OCI-LY7 (cell line): ENCODE results near the gene NRIP1. TPM values are rescaled to one million over a fixed set of nuclear protein-coding genes. Genes with fewer than 3 reads are reported as not detected.

ENCODE experiments used
- BruUV-seq: library from RNA; stranded (reverse); fragments of 400-500 nt; replicated peaks from 2 replicates; lab custom pipeline; 2021; lab: Mats Ljungman, UMichigan
- CTCF ChIA-PET: fragments of 300-600 bp; sonication (Branson Sonifier 250); formaldehyde crosslinking; loops from one replicate; lab custom pipeline; 2022; ENCODE audit warnings: antibody characterized with exemption; ENCODE audit not compliant: unreplicated experiment; lab: Charles Lee
- POLR2A ChIA-PET: fragments of 300-600 bp; sonication (Branson Sonifier 250); formaldehyde crosslinking; loops from one replicate; lab custom pipeline; 2022; ENCODE audit warnings: antibody characterized with exemption; lab: Charles Lee
- DNase-seq: peaks from one replicate; pipeline ENCODE4 v3.0.0-alpha.2; 2015; ENCODE audit warnings: low spot score
- H2AFZ ChIP-seq: fragments of 200-600 bp; sonication (generic), shearing (Covaris generic); 2 replicates; pipeline ENCODE4 v1.6.1; 2014; ENCODE audit warnings: mild to moderate bottlenecking, antibody characterized with exemption, low read length, moderate library complexity
- H3K27ac ChIP-seq: fragments of 200-600 bp; sonication (generic); 2 replicates; pipeline ENCODE4 v1.5.1; 2014; ENCODE audit warnings: mixed run types, low read depth, mild to moderate bottlenecking, moderate library complexity, low read length, inconsistent platforms; ENCODE audit not compliant: poor library complexity, severe bottlenecking
- H3K36me3 ChIP-seq: fragments of 200-600 bp; sonication (generic); 2 replicates; pipeline ENCODE4 v1.6.1; 2014; ENCODE audit warnings: mild to moderate bottlenecking, antibody characterized with exemption, low read length, moderate library complexity, mixed read lengths; ENCODE audit not compliant: insufficient read depth
- H3K4me1 ChIP-seq: fragments of 200-600 bp; sonication (generic); 2 replicates; pipeline ENCODE4 v1.5.1; 2014; ENCODE audit warnings: mild to moderate bottlenecking, low read length; ENCODE audit not compliant: insufficient read depth, poor library complexity, severe bottlenecking
- H3K4me2 ChIP-seq: fragments of 200-600 bp; sonication (generic); 2 replicates; pipeline ENCODE4 v1.6.1; 2014; ENCODE audit warnings: mild to moderate bottlenecking, low read length
- H3K4me3 ChIP-seq: fragments of 200-600 bp; sonication (generic); 2 replicates; pipeline ENCODE4 v1.5.1; 2014; ENCODE audit warnings: mild to moderate bottlenecking, low read depth, low read length; ENCODE audit not compliant: poor library complexity, severe bottlenecking
- H3K79me2 ChIP-seq: fragments of 200-600 bp; sonication (generic); 2 replicates; pipeline ENCODE4 v1.6.1; 2016; ENCODE audit warnings: low read depth, mild to moderate bottlenecking, low read length, moderate library complexity, mixed read lengths; ENCODE audit not compliant: insufficient read depth
- H3K9me2 ChIP-seq: fragments of 200-600 bp; sonication (generic); 2 replicates; pipeline ENCODE4 v1.6.1; 2016; ENCODE audit warnings: mild to moderate bottlenecking, low read length, mixed read lengths; ENCODE audit not compliant: insufficient read depth
- H3K9me3 ChIP-seq: fragments of 200-600 bp; sonication (generic); 2 replicates; pipeline ENCODE4 v1.6.1; 2014; ENCODE audit warnings: mild to moderate bottlenecking, mixed run types, low read length, mixed read lengths
- H4K20me1 ChIP-seq: fragments of 200-600 bp; sonication (generic); 2 replicates; pipeline ENCODE4 v1.6.1; 2014; ENCODE audit warnings: mild to moderate bottlenecking, antibody characterized with exemption, low read length, moderate library complexity, mixed read lengths; ENCODE audit not compliant: insufficient read depth
- EZH2phosphoT487 ChIP-seq: fragments of 200-600 bp; sonication (generic); IDR thresholded peaks from 2 replicates; pipeline ENCODE4 v1.6.1; 2018; ENCODE audit warnings: low read depth, borderline replicate concordance, mild to moderate bottlenecking, mixed run types, antibody characterized with exemption, low read length, moderate library complexity, mixed read lengths
- intact Hi-C: fragments of 100-400 bp; cut with micrococcal nuclease; formaldehyde crosslinking; loops from one replicate; pipeline ENCODE4 v1.10.0; 2022; ENCODE audit not compliant: unreplicated experiment
- total RNA-seq, 2 experiments: library from RNA; depleted of rRNA in 1 of 2; stranded (reverse); fragments of >200 nt in 1 of 2; shearing (Covaris generic) in 1 of 2; gene quantifications; 2 replicates each; pipeline ENCODE4 v1.2.3, GENCODE V29; 2014 to 2022
- TF ChIP-seq, protein P1 (sequence below): fragments of 200-600 bp; sonication (generic); conservative IDR thresholded peaks from 2 replicates; pipeline ENCODE4 v1.5.1; 2014; ENCODE audit warnings: mild to moderate bottlenecking, antibody characterized with exemption, low read length, moderate library complexity, mixed read lengths

Gene NRIP1
- total RNA-seq, 2 experiments from 2014 or later: not detected

DNA sequence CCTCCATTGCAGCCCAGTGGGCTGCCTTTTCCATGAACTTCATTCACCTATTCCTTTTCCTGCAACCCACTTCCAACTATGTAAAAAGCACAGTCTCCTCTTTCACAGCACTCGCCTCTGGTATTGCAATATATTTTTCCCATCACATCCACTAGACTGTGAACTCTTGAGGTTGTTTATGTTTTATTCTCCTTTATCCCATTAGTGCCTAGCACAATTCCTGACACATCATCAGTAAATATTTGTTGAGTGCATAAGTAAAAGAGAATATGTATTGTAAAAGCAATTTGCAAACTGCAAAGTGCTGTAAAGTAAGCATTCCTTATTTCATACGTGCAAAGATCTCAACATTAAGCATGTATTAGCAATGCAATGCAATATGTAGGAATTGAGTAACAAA lies 27.9 kb upstream of the NRIP1 start:
- Histone ChIP-seq H2AFZ (no peak overlapping the region), H3K9me3 (no peaks in the 10 kb centered on the region), H3K36me3 (no peaks in the 10 kb centered on the region), H3K4me1 (no peaks in the 10 kb centered on the region), H3K79me2 (no peaks in the 10 kb centered on the region), H3K9me2 (no peaks in the 10 kb centered on the region), H3K4me2 (no peak overlapping the region), H4K20me1 (no peaks in the 10 kb centered on the region), H3K27ac (no peak overlapping the region), H3K4me3 (no peak overlapping the region)
- ChIA-PET CTCF (no interaction called here), POLR2A (no interaction called here)
- TF ChIP-seq, protein P1, sequence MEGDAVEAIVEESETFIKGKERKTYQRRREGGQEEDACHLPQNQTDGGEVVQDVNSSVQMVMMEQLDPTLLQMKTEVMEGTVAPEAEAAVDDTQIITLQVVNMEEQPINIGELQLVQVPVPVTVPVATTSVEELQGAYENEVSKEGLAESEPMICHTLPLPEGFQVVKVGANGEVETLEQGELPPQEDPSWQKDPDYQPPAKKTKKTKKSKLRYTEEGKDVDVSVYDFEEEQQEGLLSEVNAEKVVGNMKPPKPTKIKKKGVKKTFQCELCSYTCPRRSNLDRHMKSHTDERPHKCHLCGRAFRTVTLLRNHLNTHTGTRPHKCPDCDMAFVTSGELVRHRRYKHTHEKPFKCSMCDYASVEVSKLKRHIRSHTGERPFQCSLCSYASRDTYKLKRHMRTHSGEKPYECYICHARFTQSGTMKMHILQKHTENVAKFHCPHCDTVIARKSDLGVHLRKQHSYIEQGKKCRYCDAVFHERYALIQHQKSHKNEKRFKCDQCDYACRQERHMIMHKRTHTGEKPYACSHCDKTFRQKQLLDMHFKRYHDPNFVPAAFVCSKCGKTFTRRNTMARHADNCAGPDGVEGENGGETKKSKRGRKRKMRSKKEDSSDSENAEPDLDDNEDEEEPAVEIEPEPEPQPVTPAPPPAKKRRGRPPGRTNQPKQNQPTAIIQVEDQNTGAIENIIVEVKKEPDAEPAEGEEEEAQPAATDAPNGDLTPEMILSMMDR: no peak
- TF ChIP-seq EZH2phosphoT487: no peak
- intact Hi-C loops: no loop called here
- DNase-seq: no peak
- no TSS peak for BruUV-seq

DNA sequence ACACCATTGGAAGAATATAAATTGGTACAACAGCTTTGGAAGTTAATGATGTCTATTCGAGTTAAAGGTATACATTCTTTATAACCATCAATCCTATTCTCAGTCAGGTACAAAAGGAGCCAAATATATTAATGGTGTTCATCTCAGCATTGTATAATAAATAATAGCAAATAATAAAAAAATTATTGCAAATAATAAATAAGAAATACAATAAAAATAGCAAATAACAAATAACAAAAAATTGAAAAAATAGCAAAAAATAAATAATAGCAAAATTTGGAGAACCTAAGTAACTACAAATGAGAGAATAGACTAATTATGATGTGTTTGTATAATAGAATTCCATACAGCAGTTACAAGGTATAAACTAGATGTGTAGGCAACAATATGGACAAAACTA lies 25.6 kb upstream of the NRIP1 start:
- BruUV-seq: no TSS peak
- ChIA-PET CTCF (no interaction called here), POLR2A (no interaction called here)
- Histone ChIP-seq H3K4me3 (no peak overlapping the region), H3K9me2 (no peaks in the 10 kb centered on the region), H3K36me3 (no peaks in the 10 kb centered on the region), H3K4me1 (no peaks in the 10 kb centered on the region), H3K27ac (no peak overlapping the region), H4K20me1 (no peaks in the 10 kb centered on the region), H3K9me3 (no peaks in the 10 kb centered on the region), H3K79me2 (no peaks in the 10 kb centered on the region), H2AFZ (no peak overlapping the region), H3K4me2 (no peak overlapping the region)
- TF ChIP-seq EZH2phosphoT487: no peak
- TF ChIP-seq, protein P1: no peak
- intact Hi-C loops: no loop called here
- no peak for DNase-seq

DNA sequence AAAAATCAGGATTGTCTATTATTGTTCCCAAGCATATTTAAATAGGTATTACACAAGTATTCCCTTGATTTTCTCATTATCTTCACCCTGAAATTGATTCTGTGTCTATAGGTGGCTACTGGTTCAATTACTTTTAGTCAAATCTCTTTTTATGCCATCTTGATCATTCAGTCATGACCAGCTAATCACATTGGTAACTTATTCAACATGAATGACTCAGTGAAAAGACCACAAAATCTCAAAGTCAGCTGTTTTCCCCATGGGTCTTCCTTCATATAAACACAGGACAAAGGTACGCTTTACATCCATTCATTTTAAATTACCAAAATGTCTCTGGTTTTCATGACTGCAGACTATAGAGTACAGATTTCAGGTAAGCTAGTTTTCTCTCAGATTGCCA lies 23.7 kb upstream of the NRIP1 start:
- H3K4me2 ChIP-seq: no peak overlapping the region
- no peaks in the 10 kb centered on the region for H3K79me2 ChIP-seq
- POLR2A ChIA-PET: no interaction called here
- no peaks in the 10 kb centered on the region for H3K36me3 ChIP-seq
- no peaks in the 10 kb centered on the region for H3K4me1 ChIP-seq
- H2AFZ ChIP-seq: no peak overlapping the region
- no peaks in the 10 kb centered on the region for H3K9me2 ChIP-seq
- intact Hi-C loops: no loop called here
- DNase-seq: no peak
- no peak overlapping the region for H3K27ac ChIP-seq
- no TSS peak for BruUV-seq
- no peak overlapping the region for H3K4me3 ChIP-seq
- CTCF ChIA-PET: no interaction called here
- no peaks in the 10 kb centered on the region for H3K9me3 ChIP-seq
- H4K20me1 ChIP-seq: no peaks in the 10 kb centered on the region
- no peak for TF ChIP-seq EZH2phosphoT487
